Activated CD4-positive, alpha-beta T cell treated with anti-CD3 and anti-CD28 coated beads, Interleukin-2, amount 10 ng/mL, durations not matched to agents 24 days and 14 days (primary cell): ENCODE measurements around the gene EHD4. TPM values are rescaled to one million over a fixed set of nuclear protein-coding genes. Genes with fewer than 3 reads are reported as not detected.
A peak's percentile ranks its signal among the peaks of the same experiment; 100 is the strongest.

Source experiments
- DNase-seq: peaks from one replicate; pipeline ENCODE4 v3.0.0; 2022
- H3K27ac Mint-ChIP-seq: one replicate; pipeline ENCODE4 v1.8.0; 2022; ENCODE audit warnings: mild to moderate bottlenecking, mixed read lengths
- H3K27me3 Mint-ChIP-seq: one replicate; pipeline ENCODE4 v1.8.0; 2022; ENCODE audit warnings: mixed read lengths
- H3K36me3 Mint-ChIP-seq: one replicate; pipeline ENCODE4 v1.8.0; 2022; ENCODE audit warnings: low read depth, mild to moderate bottlenecking, mixed read lengths
- H3K4me1 Mint-ChIP-seq: one replicate; pipeline ENCODE4 v1.8.0; 2021; ENCODE audit warnings: mixed read lengths
- H3K4me3 Mint-ChIP-seq: one replicate; pipeline ENCODE4 v1.8.0; 2022; ENCODE audit warnings: mild to moderate bottlenecking, moderate library complexity, mixed read lengths
- H3K9me3 Mint-ChIP-seq: one replicate; pipeline ENCODE4 v1.8.0; 2021; ENCODE audit warnings: mixed read lengths
- intact Hi-C: fragments of 100-400 bp; cut with micrococcal nuclease; formaldehyde crosslinking; loops from one replicate; pipeline ENCODE4 v1.15.1; 2023
- total RNA-seq: library from RNA; stranded (reverse); gene quantifications from 2 replicates; pipeline ENCODE4 v1.2.3, GENCODE V29; 2022

Gene EHD4
- total RNA-seq, 1 donor from 2014 or later, result 28.4 TPM

DNA sequence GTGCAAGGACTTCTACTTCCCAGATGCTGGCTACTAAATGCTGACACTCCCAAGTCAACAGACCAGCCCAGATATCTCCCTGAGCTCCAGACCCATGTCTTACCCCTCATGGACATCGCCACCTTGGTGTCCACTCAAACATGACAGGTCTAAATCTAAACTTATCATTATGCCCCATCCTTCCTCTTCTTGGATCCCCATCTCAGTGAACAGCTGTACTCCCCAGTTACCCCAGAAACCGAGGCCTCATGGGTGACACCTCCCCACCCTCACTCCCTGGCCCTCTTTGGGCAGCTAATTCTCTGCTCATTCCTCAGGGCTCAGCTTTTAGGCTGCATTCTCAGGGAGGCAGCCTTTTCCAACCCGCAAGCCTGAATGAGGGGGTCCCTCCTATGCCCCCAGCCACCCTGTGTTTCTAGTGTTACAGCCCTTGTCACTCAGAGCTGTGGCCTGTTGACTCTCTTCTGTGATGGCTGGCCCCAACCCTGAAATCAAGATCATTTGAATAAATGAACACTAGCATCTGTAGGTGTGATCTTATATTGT lies 5.4 kb downstream of the EHD4 start:
- peaks cover 48% of the 10 kb centered on the region for H3K4me1 Mint-ChIP-seq
- H3K27me3 Mint-ChIP-seq, result no peaks in the 10 kb centered on the region

DNA sequence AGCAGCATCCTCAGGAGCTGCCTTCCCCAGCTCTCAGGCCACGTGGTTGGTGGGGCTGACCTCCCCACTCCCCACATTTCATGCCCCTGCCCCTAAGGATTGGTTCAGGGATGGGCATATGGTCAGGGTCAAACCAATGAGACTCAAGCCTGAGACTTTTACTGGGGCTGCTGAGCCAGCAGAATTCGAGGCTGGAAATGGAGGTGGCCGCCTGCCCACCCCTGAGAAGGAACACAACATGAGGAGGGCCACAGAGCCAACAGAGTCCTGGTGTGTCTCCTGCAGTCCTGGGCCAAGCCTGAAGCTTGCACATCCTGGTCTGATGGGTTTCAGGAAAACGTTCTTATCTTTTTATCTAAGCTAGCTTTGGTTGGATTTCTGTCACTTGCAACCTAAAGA lies 5.9 kb downstream of the EHD4 start:
- peaks cover 51% of the 10 kb centered on the region for H3K4me1 Mint-ChIP-seq
- H3K4me3 Mint-ChIP-seq, result no peak overlapping the region
- peaks cover 32% of the 10 kb centered on the region for H3K36me3 Mint-ChIP-seq
- H3K27me3 Mint-ChIP-seq, result no peaks in the 10 kb centered on the region
- intact Hi-C loops, result no loop called here
- no peaks in the 10 kb centered on the region for H3K9me3 Mint-ChIP-seq
- DNase-seq, result no peak
- no peak overlapping the region for H3K27ac Mint-ChIP-seq

More for the DNA sequence above, 5.4 kb downstream of the EHD4 start:
- peak overlapping the region; percentile 50 for H3K27ac Mint-ChIP-seq
- intact Hi-C loops, result no loop called here
- H3K36me3 Mint-ChIP-seq, result peaks cover 28% of the 10 kb centered on the region
- H3K4me3 Mint-ChIP-seq, result no peak overlapping the region
- DNase-seq, result no peak
- no peaks in the 10 kb centered on the region for H3K9me3 Mint-ChIP-seq

DNA sequence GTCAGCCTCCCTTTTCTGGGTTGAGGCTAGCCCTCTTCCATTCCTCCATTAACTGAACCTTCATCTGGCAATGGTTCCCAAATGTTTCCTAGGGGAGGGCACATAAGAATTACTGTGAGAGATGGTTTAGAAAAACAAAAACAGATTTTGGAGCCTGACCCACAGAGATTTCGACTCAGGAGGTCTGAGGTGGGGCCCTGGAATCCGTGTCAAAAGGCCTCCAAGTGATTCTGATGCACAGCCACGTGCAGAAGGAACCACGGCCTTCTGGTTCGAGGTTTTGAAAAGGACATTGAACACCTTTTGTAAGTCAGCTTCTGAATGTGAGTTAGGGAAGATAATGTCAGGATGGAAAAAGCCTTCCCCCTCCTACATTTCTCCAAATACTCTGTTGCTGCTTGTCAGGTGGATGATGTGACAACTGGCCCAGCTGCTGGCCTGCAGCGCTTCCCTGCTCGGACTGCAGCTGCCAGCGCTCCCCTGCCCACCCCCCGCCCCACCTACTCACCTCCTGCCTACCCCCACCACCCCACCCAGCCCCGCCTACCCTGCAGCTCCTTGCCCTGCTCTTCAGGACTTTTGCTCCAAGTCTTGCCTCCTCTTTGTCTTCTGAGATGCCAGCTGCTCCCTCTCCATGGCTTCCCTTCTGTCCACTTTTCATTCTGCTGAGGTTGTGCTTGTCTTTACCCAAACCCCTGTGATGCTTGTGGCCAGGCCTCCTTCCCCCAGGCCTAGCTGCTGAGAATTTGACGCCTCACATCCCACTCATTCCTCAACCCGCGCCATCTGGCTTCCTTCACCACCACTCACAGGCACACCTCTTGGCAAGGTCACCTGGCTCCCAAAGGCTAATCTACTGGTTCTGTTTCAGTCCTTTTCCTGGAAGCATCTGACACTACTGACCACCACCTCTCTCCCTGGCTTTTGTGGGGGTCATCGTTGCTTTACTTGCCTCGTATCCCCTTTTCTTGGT lies 6.6 kb downstream of the EHD4 start:
- intact Hi-C loops, result no loop called here
- Mint-ChIP-seq H3K27ac (no peak overlapping the region), H3K9me3 (no peaks in the 10 kb centered on the region), H3K36me3 (peaks cover 32% of the 10 kb centered on the region), H3K4me1 (peaks cover 51% of the 10 kb centered on the region), H3K27me3 (no peaks in the 10 kb centered on the region), H3K4me3 (no peak overlapping the region)
- no peak for DNase-seq

- DNase-seq, result no peak
- H3K27me3 Mint-ChIP-seq, result no peaks in the 10 kb centered on the region
- peaks cover 28% of the 10 kb centered on the region for H3K36me3 Mint-ChIP-seq
- H3K27ac Mint-ChIP-seq, result no peak overlapping the region
- H3K9me3 Mint-ChIP-seq, result no peaks in the 10 kb centered on the region
- peaks cover 34% of the 10 kb centered on the region for H3K4me1 Mint-ChIP-seq
- H3K4me3 Mint-ChIP-seq, result no peak overlapping the region
- intact Hi-C loops, result no loop called here
Observed at GRCh38 chr15:41961595-41962202, 10.7 kb downstream of the EHD4 start.

GRCh38 chr15:41961001-41961518 lies 11.3 kb downstream of the EHD4 start:
- no peak for DNase-seq
- Mint-ChIP-seq H3K27ac (no peak overlapping the region), H3K4me1 (peaks cover 29% of the 10 kb centered on the region), H3K27me3 (no peaks in the 10 kb centered on the region), H3K36me3 (peaks cover 24% of the 10 kb centered on the region), H3K9me3 (no peaks in the 10 kb centered on the region), H3K4me3 (no peak overlapping the region)
- intact Hi-C loops, result no loop called here

DNA sequence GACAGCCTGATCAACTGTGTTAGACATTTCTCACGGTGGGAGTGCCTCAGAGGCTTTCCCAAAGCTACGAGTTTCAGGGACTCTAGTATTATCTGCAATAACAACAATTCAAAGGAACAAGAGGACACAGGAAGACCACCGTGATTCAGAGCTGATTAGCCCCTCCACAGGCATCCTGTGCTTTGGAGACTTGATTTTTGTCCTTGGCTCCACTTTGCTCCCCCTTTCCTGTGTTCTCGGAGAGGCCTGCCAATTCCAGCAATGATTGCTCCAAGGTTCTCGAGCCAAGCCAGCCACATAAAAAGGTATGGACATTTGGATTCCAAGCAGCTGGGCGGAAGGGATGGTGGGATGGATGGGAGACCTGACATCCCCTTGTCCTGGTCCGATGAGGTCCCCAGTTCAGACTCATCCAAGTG lies 14.3 kb downstream of the EHD4 start:
- Mint-ChIP-seq H3K4me3 (no peak overlapping the region), H3K36me3 (peaks cover 25% of the 10 kb centered on the region)

DNA sequence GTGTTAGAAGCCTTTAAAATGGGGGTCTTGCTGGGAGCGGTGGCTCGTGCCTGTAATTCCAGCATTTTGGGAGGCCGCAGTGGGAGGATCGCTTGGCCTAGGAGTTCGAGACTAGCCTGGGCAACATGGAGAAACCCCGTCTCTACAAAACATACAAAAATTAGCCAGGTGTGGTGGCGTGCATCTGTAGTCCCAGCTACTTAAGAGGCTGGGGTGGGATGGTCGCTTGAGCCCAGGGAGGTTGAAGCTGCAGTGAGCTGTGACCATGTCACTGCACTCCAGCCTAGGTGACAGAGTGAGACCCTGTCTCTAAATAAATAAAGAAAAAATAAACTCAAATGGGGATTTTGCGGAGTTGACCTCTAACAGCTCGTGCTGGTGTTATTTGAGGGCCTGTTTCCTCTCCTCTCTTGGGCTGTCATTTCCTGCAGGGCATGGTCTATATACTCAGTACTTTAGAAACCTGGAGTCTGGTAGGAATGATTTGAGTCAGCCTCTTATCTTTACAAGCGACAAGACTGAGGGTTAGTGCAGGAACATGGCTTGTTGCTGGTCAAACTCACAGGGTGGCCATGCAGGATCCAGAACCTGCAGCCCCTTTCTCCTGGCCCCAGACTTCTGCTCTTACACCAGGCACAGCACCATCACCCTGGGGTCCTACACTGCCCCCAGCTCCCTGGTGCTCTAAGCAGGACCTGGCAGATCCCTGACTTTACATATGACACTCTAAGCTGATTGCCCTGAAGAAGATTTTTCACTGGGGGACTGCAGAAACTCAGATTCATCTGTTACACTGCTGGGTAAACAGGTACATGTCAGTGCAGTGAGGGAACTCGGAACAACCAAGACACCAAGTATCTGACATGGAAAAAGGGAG lies 15.1 kb downstream of the EHD4 start:
- no peak for DNase-seq
- H3K4me3 Mint-ChIP-seq, result no peak overlapping the region
- no peaks in the 10 kb centered on the region for H3K27me3 Mint-ChIP-seq
- H3K9me3 Mint-ChIP-seq, result no peaks in the 10 kb centered on the region
- peaks cover 26% of the 10 kb centered on the region for H3K4me1 Mint-ChIP-seq
- H3K36me3 Mint-ChIP-seq, result peaks cover 29% of the 10 kb centered on the region
- intact Hi-C loops, result loop anchor here (1.0 kb wide), 1 partner anchor 17 kb away; no protein-coding TSS in a partner anchor
- peak overlapping the region; percentile 30 for H3K27ac Mint-ChIP-seq

More for the DNA sequence above, 14.3 kb downstream of the EHD4 start:
- intact Hi-C loops, result no loop called here
- H3K27ac Mint-ChIP-seq, result no peak overlapping the region
- H3K9me3 Mint-ChIP-seq, result no peaks in the 10 kb centered on the region
- H3K27me3 Mint-ChIP-seq, result no peaks in the 10 kb centered on the region
- H3K4me1 Mint-ChIP-seq, result peaks cover 25% of the 10 kb centered on the region
- DNase-seq, result no peak

DNA sequence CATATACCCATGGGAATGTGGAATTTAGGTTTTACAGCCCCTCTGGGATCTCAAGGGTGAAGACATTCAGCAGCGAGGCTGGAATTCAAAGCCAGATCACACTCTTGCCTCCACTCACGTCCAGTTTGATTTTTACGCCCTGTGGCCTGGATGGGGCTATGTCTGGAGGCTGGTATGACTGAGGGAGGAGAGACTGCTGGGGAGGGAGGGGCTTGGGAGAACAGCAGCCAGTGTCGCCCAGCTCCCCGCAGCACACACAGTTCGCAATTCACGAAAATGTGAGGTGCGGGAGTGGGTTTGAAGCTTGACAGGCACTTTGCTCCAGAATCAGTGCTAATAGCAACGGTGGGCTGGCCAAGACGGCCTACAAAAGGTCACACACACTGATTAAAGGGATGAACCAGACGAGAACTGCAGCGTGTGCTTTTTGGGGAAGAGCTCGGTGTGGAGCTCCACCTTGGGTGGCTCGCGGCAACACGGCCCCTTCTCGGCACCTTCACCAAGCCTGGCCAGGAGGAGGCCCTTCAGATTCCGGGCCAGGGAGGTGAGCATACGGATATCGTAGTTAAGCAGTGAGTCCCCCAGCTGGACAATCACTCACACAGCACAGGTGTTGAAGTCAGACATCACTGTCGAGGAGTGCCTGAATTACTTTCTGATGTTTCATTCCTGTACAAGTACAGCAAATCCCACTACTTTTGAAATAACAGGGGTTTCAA lies 16.4 kb downstream of the EHD4 start:
- Mint-ChIP-seq H3K9me3 (no peaks in the 10 kb centered on the region), H3K36me3 (peaks cover 21% of the 10 kb centered on the region), H3K4me3 (no peak overlapping the region), H3K27ac (no peak overlapping the region), H3K27me3 (no peaks in the 10 kb centered on the region), H3K4me1 (peaks cover 19% of the 10 kb centered on the region)
- DNase-seq, result no peak
- intact Hi-C loops, result no loop called here

DNA sequence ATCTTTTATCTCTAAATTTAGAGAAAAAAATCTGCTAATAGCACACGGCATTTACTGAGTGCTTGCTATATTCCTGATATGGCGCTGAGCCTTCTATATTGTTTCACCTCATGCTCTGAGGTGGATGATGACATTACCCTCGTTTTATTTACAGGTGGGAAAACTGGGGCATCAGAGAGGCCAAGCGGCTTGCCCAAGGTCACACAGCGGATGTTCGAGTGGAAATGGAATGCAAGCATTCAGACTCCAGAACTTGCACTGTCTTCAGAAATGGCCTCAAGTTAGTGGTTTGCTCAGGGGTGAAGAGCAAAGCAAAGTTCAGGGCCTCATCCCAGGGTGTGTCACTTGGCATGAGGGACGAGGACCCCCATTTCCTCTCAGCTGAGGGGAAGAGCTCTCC lies 17.3 kb downstream of the EHD4 start:
- Mint-ChIP-seq H3K27ac (no peak overlapping the region), H3K4me1 (peaks cover 18% of the 10 kb centered on the region), H3K36me3 (peaks cover 21% of the 10 kb centered on the region), H3K4me3 (no peak overlapping the region), H3K9me3 (no peaks in the 10 kb centered on the region), H3K27me3 (no peaks in the 10 kb centered on the region)
- intact Hi-C loops, result no loop called here
- no peak for DNase-seq

DNA sequence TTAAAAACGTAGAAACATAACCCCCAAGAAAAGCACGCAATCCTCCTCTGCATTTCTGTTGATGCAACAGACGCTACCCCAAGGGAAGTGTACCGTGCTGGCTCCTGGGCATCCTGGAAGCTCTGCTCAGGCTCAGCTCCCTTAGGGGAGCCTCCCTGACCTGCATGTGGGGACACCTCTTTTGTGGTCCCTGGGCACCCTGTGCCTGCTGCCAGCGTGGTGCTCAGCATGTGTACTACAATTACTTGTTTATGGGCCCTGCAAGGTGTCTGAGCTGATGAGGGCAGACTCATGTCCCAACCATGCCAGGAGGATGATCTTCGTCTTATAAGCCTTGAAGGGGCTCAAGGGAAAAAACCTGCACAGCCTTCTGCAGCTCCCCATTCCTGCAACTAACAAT lies 18.3 kb downstream of the EHD4 start:
- H3K9me3 Mint-ChIP-seq, result no peaks in the 10 kb centered on the region
- DNase-seq, result no peak
- no peak overlapping the region for H3K4me3 Mint-ChIP-seq
- no peaks in the 10 kb centered on the region for H3K27me3 Mint-ChIP-seq
- no peak overlapping the region for H3K27ac Mint-ChIP-seq
- peaks cover 16% of the 10 kb centered on the region for H3K36me3 Mint-ChIP-seq
- intact Hi-C loops, result no loop called here
- H3K4me1 Mint-ChIP-seq, result peaks cover 18% of the 10 kb centered on the region

- Mint-ChIP-seq H3K4me3 (no peak overlapping the region), H3K9me3 (no peaks in the 10 kb centered on the region), H3K27ac (no peak overlapping the region), H3K4me1 (peaks cover 4% of the 10 kb centered on the region), H3K27me3 (no peaks in the 10 kb centered on the region), H3K36me3 (peaks cover 11% of the 10 kb centered on the region)
- intact Hi-C loops, result no loop called here
- DNase-seq, result no peak
Observed at GRCh38 chr15:41952013-41952563, 20.3 kb downstream of the EHD4 start.

- H3K9me3 Mint-ChIP-seq, result no peaks in the 10 kb centered on the region
- peaks cover 4% of the 10 kb centered on the region for H3K4me1 Mint-ChIP-seq
- intact Hi-C loops, result no loop called here
- no peak overlapping the region for H3K4me3 Mint-ChIP-seq
- H3K36me3 Mint-ChIP-seq, result peaks cover 11% of the 10 kb centered on the region
- H3K27ac Mint-ChIP-seq, result no peak overlapping the region
- no peak for DNase-seq
- H3K27me3 Mint-ChIP-seq, result no peaks in the 10 kb centered on the region
Observed at GRCh38 chr15:41951571-41951970, 20.8 kb downstream of the EHD4 start.
